ENCODE measurements around the gene TUBB. TPM values are rescaled to one million over a fixed set of nuclear protein-coding genes. Genes with fewer than 3 reads are reported as not detected.

TUBB gene
- total and polyA plus RNA-seq, 9 of the 15 experiments (the other 6 are each of a cell fraction or from before 2014, with no cell fraction given), result 971 to 2,870 (median 1,478) TPM

DNA sequence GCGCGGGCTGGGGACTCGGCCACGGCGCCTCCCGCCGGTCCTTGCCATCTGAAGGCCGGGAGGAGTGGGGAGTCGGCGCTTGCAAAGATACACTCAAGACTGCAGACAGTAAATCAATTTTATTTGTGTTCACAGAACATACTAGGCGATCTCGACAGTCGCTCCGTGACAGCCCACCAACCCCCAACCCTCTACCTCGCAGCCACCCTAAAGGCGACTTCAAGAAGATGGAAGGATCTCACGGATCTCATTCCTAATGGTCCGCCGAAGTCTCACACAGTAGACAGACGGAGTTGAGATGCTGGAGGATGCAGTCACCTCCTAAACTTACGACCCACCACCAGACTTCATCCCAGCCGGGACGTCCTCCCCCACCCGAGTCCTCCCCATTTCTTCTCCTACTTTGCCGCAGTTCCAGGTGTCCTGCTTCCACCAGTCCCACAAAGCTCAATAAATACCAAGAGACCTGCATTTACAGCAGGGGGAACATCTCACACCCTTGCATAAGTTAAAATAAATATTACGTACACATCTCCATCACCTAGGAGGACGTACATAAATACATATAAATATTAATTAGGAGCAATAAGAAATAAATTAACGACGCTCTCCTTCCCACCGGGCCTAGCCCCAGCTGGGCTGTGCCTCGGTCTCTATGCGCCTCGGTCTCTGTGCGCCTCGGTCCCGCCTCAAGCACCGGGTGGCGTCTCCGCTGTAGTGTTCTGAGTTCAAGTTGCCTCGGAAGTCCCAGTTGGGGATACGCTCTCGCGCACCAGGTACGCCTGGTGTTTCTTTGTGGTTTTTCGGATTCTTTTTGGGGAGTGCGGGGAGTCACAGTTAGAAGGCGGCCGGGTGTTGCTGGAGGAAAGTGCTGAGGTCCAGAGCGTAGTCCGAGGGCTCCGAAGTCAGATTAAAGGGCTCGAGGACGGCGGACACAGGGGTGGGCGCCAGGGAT lies 23.2 kb downstream of the TUBB start:
- peak; percentile 57 to 78 (median 61) for DNase-seq (ENCODE audit: extremely low read depth in 1 of 4, low spot score in 3 of 4)
- TSS peak; percentile 89 for BruUV-seq (replicated peaks)
- peak overlapping the region; percentile 95 for H2AFZ ChIP-seq (ENCODE audit: low read depth, low read length)
- peak overlapping the region; percentile 92 for H3K4me2 ChIP-seq (ENCODE audit: insufficient read depth, low read length)
- 1% methylated on average over 55 of the region's 55 CpGs for WGBS (ENCODE audit: insufficient coverage, low coverage, missing lambda C conversion rate)
- peak overlapping the region; percentile 87 for H3K27ac ChIP-seq (ENCODE audit: extremely low read depth, low read depth, low read length)
- H3K4me3 ChIP-seq, result peak overlapping the region; percentile 91
- no peaks in the 10 kb centered on the region for H3K27me3 ChIP-seq (ENCODE audit: control insufficient read depth in 2 of 2, insufficient read depth in 2 of 2, low read length in 2 of 2)
- peaks cover 5% of the 10 kb centered on the region for H3K9me1 ChIP-seq (ENCODE audit: control insufficient read depth, insufficient read depth, low read length)
- FAIRE-seq, result peak; percentile 70
- H3K79me2 ChIP-seq (ENCODE audit: control insufficient read depth, insufficient read depth, low read length), result peaks cover 52% of the 10 kb centered on the region
- in situ Hi-C loops (cut with MboI), result loop anchor here (5.0 kb wide), 2 partner anchors 134 to 334 kb away; no protein-coding TSS in a partner anchor
- intact Hi-C loops (cut with micrococcal nuclease), result loop anchor here (1.0 to 5.0 kb wide), 6 partner anchors 23 to 339 kb away; partner anchors contain the start of gene TUBB
- ATAC-seq, result peak; percentile 62
- H3K9ac ChIP-seq (ENCODE audit: insufficient read depth in 1 of 2, low read depth in 2 of 2, low read length in 2 of 2), result peak overlapping the region; percentile 80 to 99
- H4K20me1 ChIP-seq (replicated peaks; ENCODE audit: control insufficient read depth, insufficient read depth, low read length), result peaks cover 4% of the 10 kb centered on the region; the same call in 1 of the 2 replicates
- H3K36me3 ChIP-seq (ENCODE audit: control insufficient read depth, insufficient read depth, low read length), result peaks cover 30% of the 10 kb centered on the region
- no peaks in the 10 kb centered on the region for H3K9me3 ChIP-seq (replicated peaks; ENCODE audit: control insufficient read depth, insufficient read depth, low read depth, low read length)
- ChIA-PET CTCF (ENCODE audit: low intra/inter-chr PET ratio) (interaction anchor here (0.9 to 3.7 kb wide), 6 partner anchors 79 to 341 kb away, joined by 3 to 20 read pairs (median 7); no protein-coding TSS in a partner anchor), POLR2A (interaction anchor here (0.5 to 2.1 kb wide), 20 partner anchors 8 to 156 kb away, joined by 3 to 10 read pairs (median 4); partner anchors contain the start of gene MDC1)
- H3K4me1 ChIP-seq (replicated peaks in 1 of 2; ENCODE audit: control insufficient read depth in 2 of 2, insufficient read depth in 2 of 2, low read length in 2 of 2), result peaks cover 33 to 47% of the 10 kb centered on the region in 2 experiments
- TF ChIP-seq PYGO2 (tag; IDR thresholded peaks at IDR 0.05), result 0 out of 2 replicates have a peak, but pooled peaks have one; percentile 17
- peak; percentile 1; the same call in 1 of the 2 replicates for TF ChIP-seq KAT7 (CRISPR knock-in tag; IDR thresholded peaks at IDR 0.05; ENCODE audit: borderline replicate concordance)
- TF ChIP-seq, protein P1, sequence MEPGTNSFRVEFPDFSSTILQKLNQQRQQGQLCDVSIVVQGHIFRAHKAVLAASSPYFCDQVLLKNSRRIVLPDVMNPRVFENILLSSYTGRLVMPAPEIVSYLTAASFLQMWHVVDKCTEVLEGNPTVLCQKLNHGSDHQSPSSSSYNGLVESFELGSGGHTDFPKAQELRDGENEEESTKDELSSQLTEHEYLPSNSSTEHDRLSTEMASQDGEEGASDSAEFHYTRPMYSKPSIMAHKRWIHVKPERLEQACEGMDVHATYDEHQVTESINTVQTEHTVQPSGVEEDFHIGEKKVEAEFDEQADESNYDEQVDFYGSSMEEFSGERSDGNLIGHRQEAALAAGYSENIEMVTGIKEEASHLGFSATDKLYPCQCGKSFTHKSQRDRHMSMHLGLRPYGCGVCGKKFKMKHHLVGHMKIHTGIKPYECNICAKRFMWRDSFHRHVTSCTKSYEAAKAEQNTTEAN (CRISPR knock-in tag; IDR thresholded peaks at IDR 0.05), result peak; percentile 12; the same call in 1 of the 2 replicates
- 0 out of 2 replicates have a peak, but pooled peaks have one; percentile 15 for TF ChIP-seq POLR2AphosphoS2 (IDR thresholded peaks at IDR 0.05; ENCODE audit: low read length)
- TF ChIP-seq MTA3 (IDR thresholded peaks at IDR 0.05; ENCODE audit: borderline replicate concordance), result 0 out of 2 replicates have a peak, but pooled peaks have one; percentile 27
- 0 out of 2 replicates have a peak, but pooled peaks have one; percentile 14 for TF ChIP-seq NCOA1 (IDR thresholded peaks at IDR 0.05; ENCODE audit: low read depth)
- TF ChIP-seq RBM22 (IDR thresholded peaks at IDR 0.05; ENCODE audit: low read depth, low read length, poor library complexity, severe bottlenecking), result peak; percentile 83
- TF ChIP-seq FOXA3 (CRISPR knock-in tag; conservative IDR thresholded peaks at IDR 0.05 in 1 of 2, IDR thresholded peaks at IDR 0.05 in 1 of 2), result 0 out of 4 replicates have a peak, but pooled peaks of 1 of the 2 experiments have one; percentile 8
- TF ChIP-seq, protein P2, sequence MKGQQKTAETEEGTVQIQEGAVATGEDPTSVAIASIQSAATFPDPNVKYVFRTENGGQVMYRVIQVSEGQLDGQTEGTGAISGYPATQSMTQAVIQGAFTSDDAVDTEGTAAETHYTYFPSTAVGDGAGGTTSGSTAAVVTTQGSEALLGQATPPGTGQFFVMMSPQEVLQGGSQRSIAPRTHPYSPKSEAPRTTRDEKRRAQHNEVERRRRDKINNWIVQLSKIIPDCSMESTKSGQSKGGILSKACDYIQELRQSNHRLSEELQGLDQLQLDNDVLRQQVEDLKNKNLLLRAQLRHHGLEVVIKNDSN (CRISPR knock-in tag; IDR thresholded peaks at IDR 0.05), result 0 out of 2 replicates have a peak, but pooled peaks have one; percentile 3
- TF ChIP-seq, protein P3, sequence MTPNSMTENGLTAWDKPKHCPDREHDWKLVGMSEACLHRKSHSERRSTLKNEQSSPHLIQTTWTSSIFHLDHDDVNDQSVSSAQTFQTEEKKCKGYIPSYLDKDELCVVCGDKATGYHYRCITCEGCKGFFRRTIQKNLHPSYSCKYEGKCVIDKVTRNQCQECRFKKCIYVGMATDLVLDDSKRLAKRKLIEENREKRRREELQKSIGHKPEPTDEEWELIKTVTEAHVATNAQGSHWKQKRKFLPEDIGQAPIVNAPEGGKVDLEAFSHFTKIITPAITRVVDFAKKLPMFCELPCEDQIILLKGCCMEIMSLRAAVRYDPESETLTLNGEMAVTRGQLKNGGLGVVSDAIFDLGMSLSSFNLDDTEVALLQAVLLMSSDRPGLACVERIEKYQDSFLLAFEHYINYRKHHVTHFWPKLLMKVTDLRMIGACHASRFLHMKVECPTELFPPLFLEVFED (CRISPR knock-in tag; conservative IDR thresholded peaks at IDR 0.05), result peak; percentile 90
- TF ChIP-seq RFX5 (IDR thresholded peaks at IDR 0.05; ENCODE audit: low read depth, low read length), result no peak
- no peak for TF ChIP-seq NR4A1 (CRISPR knock-in tag; IDR thresholded peaks at IDR 0.05)
- TF ChIP-seq NR4A1 (tag; IDR thresholded peaks at IDR 0.05), result peak; percentile 34; the same call in 1 of the 2 replicates
- no peak for TF ChIP-seq CBFA2T3 (IDR thresholded peaks at IDR 0.05)
- TF ChIP-seq FOXM1 (IDR thresholded peaks at IDR 0.05; ENCODE audit: low read depth), result no peak
- peak; percentile 60; the same call in 1 of the 2 replicates for TF ChIP-seq FOXM1 (CRISPR knock-in tag; IDR thresholded peaks at IDR 0.05; ENCODE audit: low read depth)
- no peak for TF ChIP-seq ZBTB8A (IDR thresholded peaks at IDR 0.05; ENCODE audit: partially characterized antibody)

All from K562 (cell line).